ENCODE data around the gene ZBTB4. TPM values are rescaled to one million over a fixed set of nuclear protein-coding genes. Genes with fewer than 3 reads are reported as not detected.

Gene ZBTB4
- total and polyA plus RNA-seq, 2 experiments from 2014 or later: 3.6 to 11.2 TPM

- no peak for TF ChIP-seq ZNF462 (CRISPR knock-in tag; IDR thresholded peaks at IDR 0.05)
- no peak for TF ChIP-seq NANOG (IDR thresholded peaks at IDR 0.05; ENCODE audit: borderline replicate concordance)
- no peak for TF ChIP-seq CTCF (conservative IDR thresholded peaks at IDR 0.05; ENCODE audit: low read depth in 2 of 2)
- no peak for TF ChIP-seq REST (IDR thresholded peaks at IDR 0.05; ENCODE audit: unreplicated experiment)
- TF ChIP-seq POLR2AphosphoS5 (IDR thresholded peaks at IDR 0.05; ENCODE audit: low read depth): no peak
- no peak for TF ChIP-seq EZH2phosphoT487 (IDR thresholded peaks at IDR 0.05; ENCODE audit: unreplicated experiment)
- TF ChIP-seq ETS1 (IDR thresholded peaks at IDR 0.05): no peak
- TF ChIP-seq ZNF114 (CRISPR knock-in tag; IDR thresholded peaks at IDR 0.05): no peak
Measured at GRCh38 chr17:7425316-7425715, 54.1 kb downstream of the ZBTB4 start, which contains the start of gene SPEM2 (continued).
